GM19324 (cell line): ENCODE results near the gene TSPAN12.

Experiments used
- ATAC-seq: cut with Tn5 transposase; IDR thresholded peaks from one replicate; pipeline ENCODE4 v1.9.1; 2021; ENCODE audit warnings: mild to moderate bottlenecking, moderate library complexity; ENCODE audit not compliant: unreplicated experiment, low FRiP score

TSPAN12 gene

DNA sequence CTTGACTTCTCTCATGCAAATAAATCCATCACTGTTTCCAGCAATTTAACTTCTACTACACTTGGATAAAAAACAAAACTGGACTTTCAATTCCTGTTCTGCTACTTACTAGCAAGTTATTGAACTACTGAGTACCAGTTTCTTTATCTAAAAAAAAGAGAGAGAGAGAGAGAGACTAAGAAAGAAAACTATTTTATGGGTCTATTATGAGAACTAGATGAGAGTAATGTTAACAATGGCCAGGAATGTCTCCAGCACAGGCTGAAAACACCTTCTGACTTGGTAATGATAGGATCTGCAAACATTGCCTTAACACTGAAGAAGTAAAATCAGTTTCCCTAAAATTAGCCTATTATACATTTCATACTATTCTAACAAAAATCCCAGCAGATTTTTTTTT, 5.2 kb downstream of the TSPAN12 start:
- no peak for ATAC-seq

DNA sequence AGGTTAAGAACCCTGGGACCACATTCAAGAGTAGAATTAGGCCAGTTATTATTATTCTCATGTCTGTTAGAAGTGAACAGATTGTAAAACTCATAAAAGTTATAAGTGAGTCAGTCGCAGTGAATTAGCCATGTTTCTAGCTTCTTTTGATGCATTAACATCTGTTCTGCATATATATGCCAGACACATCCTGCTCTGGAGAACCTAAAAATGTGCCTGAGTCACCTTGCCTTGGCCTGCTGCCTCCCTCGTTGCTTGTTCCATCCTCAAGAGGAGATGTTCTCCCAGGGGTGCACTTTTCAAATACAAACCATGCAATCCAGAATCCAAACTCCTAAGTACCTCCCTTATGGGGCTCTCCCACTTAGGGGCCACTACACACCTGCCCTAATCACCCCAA, 14.8 kb downstream of the TSPAN12 start:
- ATAC-seq, result no peak

DNA sequence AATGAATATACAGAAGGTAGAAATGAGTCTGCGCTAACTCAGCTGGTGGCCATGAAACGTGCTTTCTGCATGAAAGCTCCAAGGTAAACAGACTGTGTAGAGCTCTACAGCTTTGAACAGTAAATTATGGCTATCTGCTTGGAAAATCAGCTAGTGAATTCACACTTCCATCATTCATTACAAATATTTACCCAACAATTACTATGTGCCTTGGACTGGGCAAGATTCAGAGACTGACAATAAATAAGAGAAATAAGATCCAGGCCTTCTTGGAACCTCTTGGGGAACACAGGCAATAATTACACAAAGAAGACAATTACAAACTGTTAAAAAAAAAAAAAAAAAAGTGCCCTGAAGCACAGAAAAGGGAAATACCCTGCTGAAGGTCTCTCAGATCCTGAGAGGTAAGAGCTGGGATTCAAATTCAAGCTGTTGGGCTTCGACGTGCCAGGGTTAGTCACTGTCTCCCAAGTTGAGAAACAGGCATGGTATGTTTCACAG, 15.8 kb downstream of the TSPAN12 start:
- ATAC-seq, result no peak

DNA sequence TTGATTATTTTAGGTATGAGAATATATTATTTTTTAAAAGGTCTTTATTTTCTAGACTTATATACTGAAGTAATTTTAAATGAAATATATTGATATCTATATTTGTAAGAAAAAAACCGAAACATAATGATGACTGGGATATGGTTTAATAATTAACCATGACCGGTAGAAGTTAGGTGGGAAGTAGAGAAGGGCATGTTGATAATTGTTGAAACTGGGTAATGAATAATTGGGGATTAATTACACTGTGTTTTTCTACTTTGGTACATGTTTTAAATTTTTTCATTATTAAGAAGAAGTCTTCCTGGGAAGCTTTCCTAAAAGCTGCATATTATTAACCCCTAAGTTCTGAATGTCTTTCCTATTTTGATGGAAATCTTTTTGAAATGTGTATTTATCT, 16.3 kb downstream of the TSPAN12 start:
- ATAC-seq, result no peak

DNA sequence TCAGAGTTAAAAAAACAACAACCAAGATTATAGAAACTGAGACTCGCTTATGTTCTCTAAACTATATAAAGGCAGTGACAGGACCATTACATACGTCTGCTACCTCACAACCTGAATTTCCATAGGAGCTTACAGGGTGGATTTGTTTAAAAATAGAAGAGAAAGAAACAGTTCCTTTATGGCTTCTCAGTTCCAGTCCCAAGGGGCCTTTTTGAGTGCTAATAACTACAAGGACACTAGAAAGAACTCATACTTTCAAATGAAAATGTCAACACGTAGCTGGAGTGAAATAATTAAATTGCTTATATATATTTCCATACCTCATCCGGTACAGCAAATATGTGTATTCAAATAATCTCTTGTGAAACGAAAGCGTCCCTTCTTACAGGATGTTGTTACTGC, 19.7 kb downstream of the TSPAN12 start:
- ATAC-seq, result peak; percentile 55

DNA sequence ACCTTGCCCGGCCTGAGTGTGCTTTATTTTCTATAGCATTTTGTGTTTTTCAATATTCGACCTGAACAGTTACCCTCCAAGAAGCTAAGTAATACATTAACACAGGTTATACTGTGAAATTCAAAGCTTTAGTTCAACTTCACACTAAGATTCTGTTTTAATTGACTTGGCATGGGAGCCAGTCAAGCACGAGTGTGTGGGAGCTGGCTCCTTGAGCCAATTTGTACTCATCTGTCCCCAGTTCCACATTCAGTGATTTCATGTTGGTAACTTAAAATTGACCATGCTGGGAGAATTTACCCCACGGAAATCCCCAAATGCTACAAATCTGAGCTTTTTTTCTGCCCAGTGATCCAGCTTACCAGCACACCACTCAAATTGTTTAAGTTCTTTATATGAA, 20.3 kb downstream of the TSPAN12 start:
- no peak for ATAC-seq

DNA sequence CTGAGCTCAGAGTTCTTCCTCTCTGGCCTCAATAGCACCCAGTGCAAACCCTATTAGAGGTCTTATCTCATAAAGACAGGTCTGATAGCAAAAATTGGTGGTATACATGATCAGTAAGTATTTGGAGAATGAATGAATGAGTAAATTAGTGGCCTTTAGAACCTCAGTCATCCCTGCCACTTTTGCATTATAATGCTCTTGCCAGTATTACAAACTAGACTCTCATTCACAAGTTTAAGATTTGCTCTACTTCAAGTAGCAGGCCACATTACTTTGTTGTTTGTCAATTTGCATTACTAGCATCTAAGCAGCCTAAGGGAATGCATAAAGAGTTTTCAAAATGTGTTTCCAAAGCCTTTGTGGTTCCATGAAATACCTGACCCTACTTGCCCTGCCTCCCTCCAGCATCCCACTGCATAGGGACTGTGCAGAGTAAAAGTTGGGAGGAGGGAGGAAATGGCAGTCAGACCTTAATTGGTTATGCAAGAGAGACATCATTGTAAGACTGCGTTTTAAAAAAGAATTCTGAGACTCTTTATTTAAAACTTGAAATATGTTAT, 21.3 kb downstream of the TSPAN12 start:
- no peak for ATAC-seq

DNA sequence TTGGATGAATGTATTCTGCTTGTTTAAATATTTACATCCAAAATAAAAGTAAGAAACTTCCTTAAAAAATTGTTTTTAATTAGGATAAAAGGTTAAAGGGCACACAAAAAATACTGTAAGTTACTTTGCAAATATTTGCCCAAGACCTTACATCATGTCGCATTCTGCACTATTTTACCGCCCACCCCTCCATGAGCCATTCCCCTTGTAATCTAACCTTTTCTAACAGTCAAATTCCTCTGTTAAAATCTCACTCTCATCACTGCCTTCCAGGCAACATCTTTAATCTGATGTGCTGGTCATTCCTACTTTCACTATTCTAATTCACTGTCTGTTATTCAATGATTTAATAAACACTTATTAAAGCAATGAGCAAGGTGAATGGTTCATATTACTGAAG, 23.2 kb downstream of the TSPAN12 start:
- ATAC-seq, result no peak

DNA sequence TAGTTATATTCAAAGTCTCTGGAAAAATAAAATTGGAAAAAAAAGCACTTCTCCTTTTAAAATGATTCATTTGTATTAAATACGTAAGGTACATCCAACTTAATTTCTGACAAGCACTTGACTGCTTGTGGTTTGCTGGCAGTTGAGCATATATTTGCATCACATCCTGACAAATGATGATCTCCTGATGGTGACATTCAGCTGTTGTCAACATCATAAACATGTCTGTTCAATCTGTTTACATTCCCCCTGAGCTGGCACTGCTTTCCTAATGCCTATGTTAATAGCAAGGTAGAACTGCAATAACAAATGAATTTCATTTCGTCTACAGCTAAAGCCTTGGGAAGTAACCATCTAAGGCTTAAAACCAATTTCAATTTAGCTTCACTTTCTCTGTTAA, 24.4 kb downstream of the TSPAN12 start:
- no peak for ATAC-seq

DNA sequence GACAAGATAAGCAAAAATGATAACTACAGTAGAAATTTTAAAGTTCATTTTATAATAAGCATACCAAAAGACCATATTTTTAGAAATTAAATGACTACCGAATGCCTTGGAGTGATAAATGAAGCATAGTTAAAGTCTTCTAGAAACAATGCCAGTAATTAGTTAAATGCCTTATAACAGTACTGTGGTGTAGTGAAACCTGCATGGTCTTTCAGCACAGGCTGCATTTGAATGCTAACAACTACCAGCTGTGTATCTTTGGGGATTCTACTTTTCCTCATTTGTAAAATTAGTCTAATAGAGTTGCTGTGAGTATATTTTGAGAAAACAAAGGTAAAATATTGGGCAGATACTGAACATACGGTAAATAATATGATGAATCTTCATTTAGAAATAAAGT, 25.1 kb downstream of the TSPAN12 start:
- no peak for ATAC-seq

DNA sequence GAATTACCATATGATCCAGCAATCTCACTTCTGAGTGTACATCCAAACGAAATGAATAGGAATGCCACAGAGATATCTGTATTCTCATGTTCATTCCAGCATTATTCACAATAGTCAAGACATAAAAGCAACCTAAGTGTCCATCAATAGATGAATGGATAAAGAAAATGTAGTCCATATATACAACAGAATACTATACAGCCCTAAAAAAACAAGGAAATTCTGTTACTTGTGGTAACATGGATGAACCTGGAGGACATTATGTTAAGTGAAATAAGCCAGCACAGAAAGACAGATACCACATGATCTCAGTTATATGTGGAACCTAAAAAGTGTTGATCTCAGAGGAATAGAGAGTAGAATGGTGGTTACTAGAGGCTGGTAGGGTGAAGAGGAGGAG, 26.7 kb downstream of the TSPAN12 start:
- no peak for ATAC-seq

DNA sequence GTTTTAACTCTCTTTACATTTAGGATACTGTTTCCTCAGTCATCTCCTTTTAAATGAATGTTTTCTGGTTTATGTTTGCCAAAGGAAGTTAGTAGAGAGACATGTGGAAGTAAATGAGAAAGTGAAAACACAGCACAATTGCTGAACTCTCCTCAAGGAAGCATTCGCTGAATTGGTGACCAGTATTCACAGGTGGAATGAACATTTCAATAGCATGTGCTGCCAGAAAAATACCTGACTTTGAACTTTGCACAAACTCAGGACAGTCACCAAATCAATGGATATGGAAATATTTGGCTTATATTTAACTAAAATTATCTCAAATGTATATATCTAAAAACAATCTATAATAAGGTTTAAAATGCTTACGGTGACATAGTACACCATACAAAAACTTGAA, 28.5 kb downstream of the TSPAN12 start:
- ATAC-seq, result no peak

DNA sequence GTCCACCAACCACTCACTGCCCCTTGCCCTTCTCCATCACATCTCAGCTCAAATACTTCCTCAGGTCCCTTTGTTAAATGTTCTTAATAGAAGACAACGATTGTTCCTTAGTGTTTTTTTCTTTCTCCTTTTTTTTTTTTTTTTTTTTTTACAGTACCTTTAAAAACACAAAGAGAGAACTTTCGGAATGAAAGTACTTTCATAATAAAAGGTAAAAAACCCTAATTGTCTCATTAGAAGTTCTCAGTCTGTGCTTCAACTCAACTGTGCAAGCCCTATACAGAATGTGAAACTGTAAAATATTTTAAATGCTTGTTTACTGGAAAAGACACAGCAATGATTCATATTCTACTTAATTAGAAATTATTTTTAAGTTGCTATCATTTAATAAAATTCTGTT, 29.4 kb downstream of the TSPAN12 start:
- ATAC-seq, result no peak

DNA sequence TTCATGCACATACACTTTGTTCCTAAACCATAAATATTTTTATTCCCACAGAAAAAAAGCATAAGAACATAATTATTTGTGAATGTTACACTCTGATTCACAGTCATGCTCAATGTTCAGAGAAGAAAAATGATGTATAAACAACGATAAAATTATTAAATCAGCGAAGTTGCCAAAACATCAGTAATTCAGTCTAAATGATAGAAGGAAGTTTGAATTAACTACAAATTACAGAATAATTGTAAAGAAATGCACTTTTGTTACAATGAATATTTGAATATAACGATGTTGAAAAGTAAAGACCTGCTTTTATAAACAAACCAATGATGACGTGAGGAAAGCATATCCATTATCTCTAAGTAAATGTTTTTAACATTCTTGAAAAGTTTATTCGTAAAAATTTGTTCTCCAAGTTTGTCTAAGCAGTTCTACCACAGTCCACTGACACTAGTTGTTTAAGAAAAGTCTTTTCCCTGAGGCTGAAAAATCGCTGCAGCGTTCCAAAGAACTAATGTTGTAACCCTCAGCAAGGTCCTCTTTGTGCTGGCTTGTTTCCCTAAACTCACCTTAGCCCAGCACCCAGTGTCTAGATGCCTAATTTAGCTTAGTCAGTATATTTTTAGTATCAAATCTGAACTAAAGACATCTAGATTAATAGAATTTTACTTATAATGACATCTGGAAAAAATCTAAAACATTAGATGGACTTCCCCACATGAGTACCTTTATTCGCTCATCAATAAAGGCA, 30.4 kb downstream of the TSPAN12 start:
- no peak for ATAC-seq

DNA sequence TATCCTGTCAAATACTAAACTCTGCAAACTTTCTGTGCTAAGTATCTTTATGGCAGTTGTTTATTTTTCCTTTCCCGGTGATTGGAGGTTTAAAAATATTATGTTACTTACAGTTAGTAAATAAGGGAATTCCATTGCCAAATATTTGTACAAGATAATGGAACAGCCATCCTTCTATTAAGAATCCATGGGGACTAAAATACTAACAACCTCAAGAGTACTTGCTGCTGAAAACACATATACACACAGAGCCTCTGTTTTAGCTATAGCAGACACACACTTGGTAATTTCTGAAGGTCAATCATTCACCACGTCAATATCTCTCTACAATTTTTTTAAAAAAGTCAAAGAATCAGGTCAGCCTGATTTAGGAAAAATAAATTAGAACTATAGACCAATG, 32.4 kb downstream of the TSPAN12 start:
- no peak for ATAC-seq

DNA sequence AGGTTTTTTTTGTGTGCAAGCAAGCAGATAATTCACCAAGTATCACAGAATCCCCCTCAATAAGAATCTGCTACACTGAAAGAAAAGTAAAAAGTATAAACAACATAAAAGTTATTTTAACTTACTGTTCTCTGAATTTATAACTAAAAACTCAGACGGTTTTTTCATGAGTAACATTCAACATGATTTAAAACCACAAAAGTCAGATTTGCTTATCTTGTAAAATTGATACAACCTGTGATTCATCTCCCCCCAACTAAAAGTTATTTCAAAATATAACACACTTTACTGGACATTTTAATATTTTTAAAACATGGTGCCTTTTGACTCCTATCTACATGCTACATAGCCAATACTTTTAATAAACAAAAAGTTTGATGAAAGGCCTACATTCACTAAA, 32.8 kb downstream of the TSPAN12 start:
- no peak for ATAC-seq

DNA sequence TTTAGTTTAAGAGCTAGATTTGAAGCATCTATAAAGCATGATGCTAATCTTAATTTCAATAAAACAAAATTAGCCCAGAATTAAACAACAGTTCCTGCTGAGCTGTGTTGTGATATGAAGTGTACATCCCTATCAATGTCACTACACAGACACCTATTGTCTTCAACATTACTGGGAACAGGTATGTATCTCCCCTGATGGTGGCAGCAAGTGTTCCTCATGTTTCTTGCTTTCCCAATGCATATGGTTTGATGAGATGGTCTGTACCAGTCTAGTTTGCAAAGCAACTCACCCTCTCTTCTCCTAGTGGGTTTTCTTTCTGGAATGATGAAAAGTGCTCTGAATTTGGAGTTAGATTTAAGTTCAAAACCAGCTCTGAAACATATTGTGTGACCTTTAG, 38.1 kb downstream of the TSPAN12 start:
- ATAC-seq, result no peak

DNA sequence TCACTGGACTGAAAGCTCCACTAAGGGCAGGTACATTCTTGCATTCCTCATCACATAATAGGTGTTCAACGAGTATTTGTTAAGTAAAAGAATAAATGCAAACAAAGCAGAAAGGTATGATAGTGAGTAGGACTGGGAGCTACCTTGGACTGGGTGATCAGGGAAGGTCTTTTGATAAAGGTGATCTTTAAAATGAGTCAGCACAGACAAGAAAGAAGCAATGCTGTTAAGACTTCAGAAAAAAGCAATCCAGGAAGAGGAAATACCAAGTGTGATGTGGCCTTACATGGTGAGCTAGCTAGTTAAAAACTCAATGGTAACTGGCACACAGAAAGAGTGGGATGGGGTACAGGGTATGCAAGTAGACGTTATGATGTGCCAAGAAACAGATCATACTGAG, 40.1 kb downstream of the TSPAN12 start:
- ATAC-seq, result no peak

DNA sequence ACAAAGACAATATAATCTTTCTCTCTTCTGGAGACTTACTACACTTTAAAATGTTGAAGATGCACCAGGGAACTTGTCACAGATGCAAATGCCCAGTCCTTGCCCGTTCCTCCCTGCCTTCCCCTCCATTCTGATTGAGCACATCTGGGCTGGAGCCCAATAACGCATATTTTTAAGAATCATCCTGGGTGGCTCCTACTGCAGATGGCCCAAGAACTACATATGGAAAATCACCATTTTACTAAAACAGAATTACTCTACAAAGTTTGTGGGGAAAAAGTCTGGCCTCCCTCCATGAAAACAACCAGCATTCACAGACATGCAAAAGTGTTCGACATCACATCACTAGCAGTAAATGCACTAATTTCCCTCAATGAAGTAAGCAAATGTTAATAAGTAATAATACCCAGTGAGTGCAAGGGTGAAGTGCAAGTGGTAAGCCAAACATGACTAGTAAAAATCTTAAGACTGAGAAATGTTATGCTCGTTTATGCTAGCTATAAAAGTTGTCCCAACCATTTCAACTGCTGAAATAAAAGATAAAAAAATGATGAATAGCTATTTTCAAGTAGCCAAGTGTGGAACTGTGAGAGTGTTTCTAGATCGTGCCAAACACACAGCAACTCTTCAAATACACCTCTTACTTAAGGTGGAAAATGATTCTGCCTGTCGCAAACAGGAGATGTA, 43.5 kb downstream of the TSPAN12 start:
- no peak for ATAC-seq

DNA sequence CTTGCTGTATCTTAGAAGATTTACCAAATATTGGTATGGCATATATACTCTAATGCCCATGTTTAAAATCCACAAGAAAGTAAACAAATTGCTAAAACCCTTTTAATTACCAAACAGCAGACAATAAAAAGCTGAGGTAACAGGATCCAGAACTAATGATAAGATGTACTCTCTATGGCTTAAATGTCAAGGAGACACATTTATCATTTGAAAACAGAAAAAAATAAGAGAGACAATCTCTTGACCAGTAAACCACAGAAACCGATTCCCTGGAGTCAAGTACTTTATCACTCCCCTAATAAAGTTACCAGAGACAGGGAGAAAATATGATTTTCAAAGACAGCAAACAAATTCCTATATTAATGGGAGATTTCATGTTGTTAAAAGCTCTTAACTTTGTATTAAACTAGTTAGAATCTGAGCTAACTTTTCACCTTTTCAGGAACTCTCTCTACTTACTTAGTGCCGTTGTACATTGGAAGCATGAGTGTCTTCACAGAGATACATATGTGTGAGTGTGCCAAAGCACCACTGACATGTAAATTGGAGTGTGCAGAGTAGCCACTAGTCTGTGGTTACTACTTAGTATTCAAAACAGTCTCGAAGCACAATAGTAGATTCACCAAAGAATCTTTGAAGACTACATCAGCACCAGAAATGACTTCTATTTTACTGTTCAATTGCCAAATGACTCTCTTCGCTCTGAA, 44.2 kb downstream of the TSPAN12 start:
- no peak for ATAC-seq

DNA sequence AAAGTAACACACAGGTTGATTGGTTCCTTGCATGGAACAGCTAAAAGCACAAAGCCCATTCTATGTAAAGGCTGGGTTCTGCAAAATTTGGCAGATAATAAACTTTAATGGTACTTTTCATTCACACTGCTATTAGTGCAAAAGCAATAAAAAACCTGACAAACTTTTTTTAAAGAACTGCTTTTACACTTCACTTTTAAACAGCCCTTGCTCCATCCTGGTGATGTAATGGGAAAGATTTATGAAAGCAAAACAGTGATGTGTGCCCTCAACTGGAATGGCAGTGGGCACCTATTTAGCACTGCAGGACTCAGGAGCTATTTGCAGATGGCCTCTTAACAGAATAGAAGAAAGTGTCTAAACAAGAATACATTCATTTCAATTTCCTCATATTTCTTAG, 44.9 kb downstream of the TSPAN12 start:
- ATAC-seq, result no peak
